Activated CD8-positive, alpha-beta T cell treated with anti-CD3 and anti-CD28 coated beads for 36 hours (primary cell): ENCODE measurements around the gene ALDH5A1. TPM values are rescaled to one million over a fixed set of nuclear protein-coding genes. Genes with fewer than 3 reads are reported as not detected.

Source experiments
- ATAC-seq: fragments of 200-7000 bp; cut with Tn5 transposase; one replicate; pipeline ENCODE4 v1.10.0; 2021; ENCODE audit warnings: mild to moderate bottlenecking, moderate library complexity
- CTCF ChIA-PET: fragments of 350-600 bp; sonication (Branson Sonifier 250); formaldehyde crosslinking; loops from one replicate; lab custom pipeline; 2021; ENCODE audit warnings: antibody characterized with exemption; lab: Charles Lee
- POLR2A ChIA-PET: fragments of 350-600 bp; sonication (Branson Sonifier 250); formaldehyde crosslinking; loops from one replicate; lab custom pipeline; 2021; ENCODE audit warnings: antibody characterized with exemption; lab: Charles Lee
- DNase-seq: peaks from one replicate; pipeline ENCODE4 v3.0.0-alpha.2; 2020
- H3K27ac Mint-ChIP-seq: one replicate; pipeline ENCODE4 v1.8.0; 2021; ENCODE audit warnings: mild to moderate bottlenecking, mixed read lengths
- H3K27me3 Mint-ChIP-seq: one replicate; pipeline ENCODE4 v1.8.0; 2021; ENCODE audit warnings: mixed read lengths
- H3K36me3 Mint-ChIP-seq: one replicate; pipeline ENCODE4 v1.8.0; 2021; ENCODE audit warnings: low read depth, mixed read lengths
- H3K4me1 Mint-ChIP-seq: one replicate; pipeline ENCODE4 v1.8.0; 2021; ENCODE audit warnings: low read depth, mixed read lengths
- H3K4me3 Mint-ChIP-seq: one replicate; pipeline ENCODE4 v1.8.0; 2021; ENCODE audit warnings: mild to moderate bottlenecking, moderate library complexity, mixed read lengths
- H3K9me3 Mint-ChIP-seq: one replicate; pipeline ENCODE4 v1.8.0; 2021; ENCODE audit warnings: mixed read lengths
- intact Hi-C: fragments of 100-400 bp; cut with micrococcal nuclease; formaldehyde crosslinking; loops from one replicate; pipeline ENCODE4 v1.10.0; 2022
- total RNA-seq, 2 experiments: library from RNA; stranded (reverse); gene quantifications; one replicate each; pipeline ENCODE4 v1.2.3, GENCODE V29; 2021
- TF ChIP-seq, protein P1 (sequence below): fragments of 200-600 bp; IDR thresholded peaks from one replicate; pipeline ENCODE4 v1.8.0; 2022; ENCODE audit warnings: antibody characterized with exemption, mild to moderate bottlenecking

ALDH5A1 gene
- total RNA-seq, 2 experiments from 2014 or later, result 20.7 to 20.8 TPM

DNA sequence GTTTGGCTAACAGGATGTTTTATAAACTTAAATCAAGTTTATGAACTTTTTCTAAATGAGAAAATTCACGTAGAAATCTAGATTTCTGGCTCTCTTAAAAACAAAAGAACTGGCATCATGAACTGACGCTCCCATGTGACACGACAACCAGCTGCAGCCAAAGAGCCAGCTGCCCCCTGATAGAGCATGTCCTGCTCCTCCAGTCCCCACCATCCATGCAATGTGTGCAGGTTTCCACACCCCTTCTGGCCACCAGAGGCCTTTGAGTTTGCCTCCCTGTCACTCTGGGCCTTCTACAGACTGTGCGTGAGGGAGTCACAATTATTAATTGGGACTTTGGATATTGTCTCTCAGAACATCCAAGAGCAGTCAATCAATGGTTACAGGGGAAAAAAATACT lies 3.8 kb upstream of the ALDH5A1 start:
- ATAC-seq (no peak), DNase-seq (no peak)
- no peak overlapping the region for H3K27ac Mint-ChIP-seq
- TF ChIP-seq, protein P1, sequence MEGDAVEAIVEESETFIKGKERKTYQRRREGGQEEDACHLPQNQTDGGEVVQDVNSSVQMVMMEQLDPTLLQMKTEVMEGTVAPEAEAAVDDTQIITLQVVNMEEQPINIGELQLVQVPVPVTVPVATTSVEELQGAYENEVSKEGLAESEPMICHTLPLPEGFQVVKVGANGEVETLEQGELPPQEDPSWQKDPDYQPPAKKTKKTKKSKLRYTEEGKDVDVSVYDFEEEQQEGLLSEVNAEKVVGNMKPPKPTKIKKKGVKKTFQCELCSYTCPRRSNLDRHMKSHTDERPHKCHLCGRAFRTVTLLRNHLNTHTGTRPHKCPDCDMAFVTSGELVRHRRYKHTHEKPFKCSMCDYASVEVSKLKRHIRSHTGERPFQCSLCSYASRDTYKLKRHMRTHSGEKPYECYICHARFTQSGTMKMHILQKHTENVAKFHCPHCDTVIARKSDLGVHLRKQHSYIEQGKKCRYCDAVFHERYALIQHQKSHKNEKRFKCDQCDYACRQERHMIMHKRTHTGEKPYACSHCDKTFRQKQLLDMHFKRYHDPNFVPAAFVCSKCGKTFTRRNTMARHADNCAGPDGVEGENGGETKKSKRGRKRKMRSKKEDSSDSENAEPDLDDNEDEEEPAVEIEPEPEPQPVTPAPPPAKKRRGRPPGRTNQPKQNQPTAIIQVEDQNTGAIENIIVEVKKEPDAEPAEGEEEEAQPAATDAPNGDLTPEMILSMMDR, result no peak
- POLR2A ChIA-PET, result no interaction called here
- CTCF ChIA-PET, result no interaction called here
- intact Hi-C loops, result no loop called here
- H3K9me3 Mint-ChIP-seq, result no peaks in the 10 kb centered on the region
- H3K4me3 Mint-ChIP-seq, result no peak overlapping the region
- no peaks in the 10 kb centered on the region for H3K27me3 Mint-ChIP-seq
- no peaks in the 10 kb centered on the region for H3K36me3 Mint-ChIP-seq
- peaks cover 14% of the 10 kb centered on the region for H3K4me1 Mint-ChIP-seq

DNA sequence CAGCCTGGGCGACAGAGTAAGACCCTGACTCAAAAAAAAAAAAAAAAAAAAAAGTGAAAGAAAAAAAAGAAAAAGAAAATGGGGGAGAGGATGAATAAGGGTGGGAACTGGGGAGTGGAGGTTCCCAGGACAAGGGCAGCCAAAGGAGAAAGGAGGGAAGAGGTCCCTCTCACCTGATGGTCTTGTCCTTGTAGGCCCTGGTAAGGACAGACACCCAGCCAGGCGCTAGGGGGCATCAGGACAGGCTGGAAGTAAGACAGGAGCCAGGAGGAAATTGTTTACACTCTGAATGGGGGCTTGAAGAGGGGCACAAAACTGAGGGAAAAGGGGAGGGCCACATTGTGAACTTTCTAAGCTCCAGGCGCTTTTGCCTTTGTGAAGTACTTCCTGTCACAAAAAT lies 2.3 kb upstream of the ALDH5A1 start:
- TF ChIP-seq, protein P1, result no peak
- Mint-ChIP-seq H3K27me3 (no peaks in the 10 kb centered on the region), H3K27ac (no peak overlapping the region), H3K36me3 (peaks cover 13% of the 10 kb centered on the region), H3K9me3 (peaks cover 8% of the 10 kb centered on the region), H3K4me3 (no peak overlapping the region), H3K4me1 (peaks cover 22% of the 10 kb centered on the region)
- ATAC-seq (no peak), DNase-seq (peak; percentile 16)
- CTCF ChIA-PET, result interaction anchor here (1.0 to 3.3 kb wide), 3 partner anchors 10 to 29 kb away, joined by 3 to 22 read pairs (median 11); no protein-coding TSS in a partner anchor
- POLR2A ChIA-PET, result no interaction called here
- intact Hi-C loops, result no loop called here

DNA sequence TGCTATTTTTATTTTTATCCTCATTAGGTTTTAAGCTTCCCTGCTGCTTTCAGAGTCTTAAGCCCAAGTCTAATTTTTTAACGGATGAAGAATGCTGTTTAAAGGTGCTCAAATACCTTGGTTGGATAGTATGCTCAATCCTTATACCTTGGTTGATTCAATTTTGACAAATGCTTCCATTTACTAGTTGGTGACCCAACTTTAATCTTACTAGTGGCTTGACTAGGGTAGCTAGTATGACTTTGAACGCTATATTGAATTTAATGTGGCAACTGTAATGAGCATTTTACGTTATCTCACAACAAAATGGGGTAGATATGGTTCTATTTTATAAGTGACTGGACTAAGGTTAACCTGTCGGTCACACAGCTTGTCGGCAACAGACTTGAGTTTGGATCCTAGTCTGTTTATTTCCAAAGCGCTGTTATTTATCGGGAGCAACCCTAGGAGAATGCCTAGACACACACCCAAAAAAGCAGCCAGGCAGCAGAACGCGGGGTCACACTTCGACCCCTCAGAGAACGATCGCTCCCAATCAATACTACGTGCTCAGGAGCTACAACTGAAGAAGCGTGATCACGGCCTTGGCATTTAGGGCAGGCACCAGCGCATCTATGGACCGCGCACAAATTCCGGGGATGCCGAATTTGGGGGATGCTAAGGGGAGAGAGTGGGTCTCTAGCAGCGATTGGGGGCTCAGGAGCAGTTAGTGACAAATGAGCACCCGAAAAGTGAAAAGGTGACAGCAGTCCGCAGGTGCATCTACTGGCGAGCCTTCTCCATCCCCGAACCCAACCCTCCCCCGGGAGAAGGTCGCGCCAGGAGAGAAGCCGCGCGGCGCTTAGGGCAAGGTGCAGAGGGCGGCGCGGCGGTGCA lies 586 bp upstream of the ALDH5A1 start:
- Mint-ChIP-seq H3K27me3 (no peaks in the 10 kb centered on the region), H3K4me1 (peaks cover 28% of the 10 kb centered on the region), H3K36me3 (peaks cover 13% of the 10 kb centered on the region), H3K27ac (peak overlapping the region; percentile 74), H3K9me3 (peaks cover 8% of the 10 kb centered on the region), H3K4me3 (peak overlapping the region; percentile 78)
- intact Hi-C loops, result no loop called here
- ChIA-PET CTCF (interaction anchor here (0.7 to 3.3 kb wide), 21 partner anchors 8 to 259 kb away, joined by 3 to 29 read pairs (median 5); partner anchors contain the start of gene MRS2), POLR2A (interaction anchor here (0.6 to 1.4 kb wide), 5 partner anchors 12 to 293 kb away, joined by 3 to 5 read pairs (median 4); no protein-coding TSS in a partner anchor)
- peak; percentile 4 for ATAC-seq
- TF ChIP-seq, protein P1, result peak; percentile 44
- peak; percentile 14 for DNase-seq

DNA sequence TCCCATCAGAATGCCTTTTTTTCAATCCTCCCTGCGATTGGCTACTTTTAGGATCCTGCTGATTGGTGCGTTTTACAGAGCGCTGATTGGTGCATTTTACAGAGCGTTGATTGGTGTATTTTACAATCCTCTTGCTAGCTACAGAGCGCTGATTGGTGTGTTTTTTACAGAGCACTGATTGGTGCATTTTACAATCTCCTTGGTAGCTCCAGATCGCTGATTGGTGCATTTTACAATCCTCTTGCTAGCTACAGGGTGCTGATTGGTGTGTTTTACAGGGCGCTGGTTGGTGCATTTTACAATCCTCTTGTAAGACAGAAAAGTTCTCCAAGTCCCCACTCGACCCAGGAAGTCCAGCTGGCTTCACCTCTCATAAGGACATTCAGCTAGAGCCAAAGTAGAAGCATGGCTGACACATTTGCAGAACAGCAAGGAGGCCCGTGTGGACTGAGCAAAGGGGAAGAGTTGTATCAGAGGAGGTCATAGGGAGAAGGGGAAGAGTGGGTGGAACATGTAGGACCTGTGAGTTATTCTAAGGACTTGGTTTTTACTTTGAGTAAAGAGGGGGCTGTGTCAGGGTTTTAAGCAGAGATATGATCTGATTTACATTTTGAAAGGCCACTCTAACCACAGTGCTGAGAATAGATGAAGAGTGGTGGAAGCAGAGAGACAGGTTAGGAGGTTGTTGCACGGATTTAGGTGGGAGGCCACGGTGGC lies 2.6 kb downstream of the ALDH5A1 start:
- intact Hi-C loops, result no loop called here
- Mint-ChIP-seq H3K9me3 (peaks cover 8% of the 10 kb centered on the region), H3K36me3 (peaks cover 13% of the 10 kb centered on the region), H3K27ac (no peak overlapping the region), H3K4me3 (no peak overlapping the region), H3K4me1 (peaks cover 32% of the 10 kb centered on the region), H3K27me3 (no peaks in the 10 kb centered on the region)
- CTCF ChIA-PET, result interaction anchor here (0.9 to 1.2 kb wide), 2 partner anchors 12 to 67 kb away, joined by 3 to 4 read pairs; no protein-coding TSS in a partner anchor
- ATAC-seq, result peak; percentile 7
- DNase-seq, result peak; percentile 11
- POLR2A ChIA-PET, result interaction anchor here (1.2 kb wide), 1 partner anchor 11 kb away, joined by 5 read pairs; no protein-coding TSS in a partner anchor
- TF ChIP-seq, protein P1, result no peak
